NCI-H774 (cell line): ENCODE results near the gene AQR.
A peak's percentile ranks its signal among the peaks of the same experiment; 100 is the strongest.
"Not testable (repeated sequence)": the region's sequence is repeated elsewhere in the genome, so short reads cannot be mapped to it uniquely, and the experiment has no call there.

Experiments used
- DNase-seq: peaks from one replicate; lab custom pipeline; 2025; lab: John Stamatoyannopoulos, UW

The AQR gene

GRCh38 chr15:34969340-34970097 lies at the start of gene AQR:
Gene AQR, minus strand, starts transcription at chr15:34969742. Its CDS starts 129 bp downstream, at chr15:34969613.
- peak; percentile 96 for DNase-seq

GRCh38 chr15:35014241-35014640 lies 44.7 kb upstream of the AQR start:
- DNase-seq, result no peak

GRCh38 chr15:35013370-35013769 lies 43.8 kb upstream of the AQR start:
- DNase-seq, result no peak

- no peak for DNase-seq
These were observed 37.9 kb upstream of the AQR start for GRCh38 chr15:35007397-35007796.

GRCh38 chr15:35005933-35006332 lies 36.4 kb upstream of the AQR start:
- no peak for DNase-seq

GRCh38 chr15:35003928-35004327 lies 34.4 kb upstream of the AQR start:
- DNase-seq, result no peak

- DNase-seq, result no peak
These were observed 31.0 kb upstream of the AQR start for GRCh38 chr15:35000511-35000910.

GRCh38 chr15:34999906-35000305 lies 30.4 kb upstream of the AQR start:
- no peak for DNase-seq

GRCh38 chr15:34994925-34995324 lies 25.4 kb upstream of the AQR start:
- no peak for DNase-seq

GRCh38 chr15:34993877-34994276 lies 24.3 kb upstream of the AQR start:
- DNase-seq, result no peak

GRCh38 chr15:34993412-34993811 lies 23.9 kb upstream of the AQR start:
- no peak for DNase-seq

GRCh38 chr15:34988027-34988902 lies 18.7 kb upstream of the AQR start, which contains the start of gene ZNF770:
Gene ZNF770, minus strand, starts transcription at chr15:34988287. Its CDS starts 4,853 bp downstream, at chr15:34983434.
- DNase-seq, result peak; percentile 68

GRCh38 chr15:34987609-34988026 lies 18.1 kb upstream of the AQR start:
- DNase-seq, result no peak

GRCh38 chr15:34986771-34987480 lies 17.4 kb upstream of the AQR start:
- no peak for DNase-seq

GRCh38 chr15:34986326-34986725 lies 16.8 kb upstream of the AQR start:
- no peak for DNase-seq

GRCh38 chr15:34984889-34985630 lies 15.5 kb upstream of the AQR start:
- DNase-seq, result no peak

GRCh38 chr15:34976743-34977142 lies 7.2 kb upstream of the AQR start:
- no peak for DNase-seq

- no peak for DNase-seq
These were observed 6.5 kb upstream of the AQR start for GRCh38 chr15:34976073-34976472.

GRCh38 chr15:34973512-34973911 lies 4.0 kb upstream of the AQR start:
- DNase-seq, result no peak

GRCh38 chr15:34970098-34970643 lies 629 bp upstream of the AQR start:
- not testable (repeated sequence) for DNase-seq

GRCh38 chr15:34964277-34964676 lies 5.3 kb downstream of the AQR start:
- no peak for DNase-seq
